SK-N-SH treated with all-trans-retinoic acid at 6 μM for 48 hours (cell line): ENCODE measurements around the gene SMAD3.

Source experiments
- ATAC-seq: fragments of 200-7000 bp; cut with Tn5 transposase; 3 replicates; pipeline ENCODE4 v1.9.1; 2020; ENCODE audit warnings: mild to moderate bottlenecking, moderate library complexity
- ARNTL ChIP-seq: fragments of 450-650 bp; formaldehyde crosslinking; IDR thresholded peaks from 2 replicates; pipeline ENCODE4 v1.5.0; 2020; ENCODE audit warnings: low read depth, mild to moderate bottlenecking, moderate library complexity, borderline replicate concordance
- BACH2 ChIP-seq: fragments of 250-450 bp; sonication (Bioruptor Pico); IDR thresholded peaks from 2 replicates; pipeline ENCODE4 v1.9.0; 2021; ENCODE audit warnings: mild to moderate bottlenecking, borderline replicate concordance
- CREB5 ChIP-seq: fragments of 250-450 bp; sonication (Bioruptor Pico); IDR thresholded peaks from 2 replicates; pipeline ENCODE4 v1.5.1; 2020; ENCODE audit warnings: low read depth, mild to moderate bottlenecking, moderate library complexity
- CSDC2 ChIP-seq: fragments of 250-450 bp; sonication (Bioruptor Pico); IDR thresholded peaks from 2 replicates; pipeline ENCODE4 v1.5.0; 2020; ENCODE audit warnings: mild to moderate bottlenecking, moderate library complexity
- CSRNP3 ChIP-seq: fragments of 250-450 bp; sonication (Bioruptor Pico); IDR thresholded peaks from 2 replicates; pipeline ENCODE4 v1.5.1; 2021; ENCODE audit warnings: mild to moderate bottlenecking, moderate library complexity
- ESRRG ChIP-seq: fragments of 250-450 bp; sonication (Bioruptor Pico); IDR thresholded peaks from 2 replicates; pipeline ENCODE4 v1.6.1; 2021; ENCODE audit warnings: mild to moderate bottlenecking
- GLIS3 ChIP-seq: fragments of 250-450 bp; sonication (Bioruptor Pico); IDR thresholded peaks from 2 replicates; pipeline ENCODE4 v1.5.0; 2020; ENCODE audit warnings: mild to moderate bottlenecking, moderate library complexity
- ISL1 ChIP-seq: fragments of 250-450 bp; sonication (Bioruptor Pico); IDR thresholded peaks from 2 replicates; pipeline ENCODE4 v2.1.2; 2022; ENCODE audit warnings: mild to moderate bottlenecking, moderate library complexity
- OSR1 ChIP-seq: fragments of 250-450 bp; sonication (Bioruptor Pico); IDR thresholded peaks from 2 replicates; pipeline ENCODE4 v1.8.0; 2022; ENCODE audit warnings: moderate library complexity, mild to moderate bottlenecking, inconsistent platforms
- POU6F1 ChIP-seq: fragments of 250-450 bp; sonication (Bioruptor Pico); IDR thresholded peaks from 2 replicates; pipeline ENCODE4 v1.8.0; 2021; ENCODE audit warnings: low read depth, mild to moderate bottlenecking, moderate library complexity, borderline replicate concordance
- PPARA ChIP-seq: fragments of 250-450 bp; sonication (Bioruptor Pico); IDR thresholded peaks from 2 replicates; pipeline ENCODE4 v1.5.0; 2020; ENCODE audit warnings: mild to moderate bottlenecking, borderline replicate concordance
- SNAI2 ChIP-seq: fragments of 250-450 bp; sonication (Bioruptor Pico); IDR thresholded peaks from 2 replicates; pipeline ENCODE4 v1.5.0; 2020; ENCODE audit warnings: mild to moderate bottlenecking, moderate library complexity
- TCF4 ChIP-seq: fragments of 250-450 bp; sonication (Bioruptor Pico); IDR thresholded peaks from 2 replicates; pipeline ENCODE4 v1.8.0; 2021; ENCODE audit warnings: mild to moderate bottlenecking, moderate library complexity, borderline replicate concordance
- TOX ChIP-seq: fragments of 250-450 bp; sonication (Bioruptor Pico); IDR thresholded peaks from 2 replicates; pipeline ENCODE4 v1.8.0; 2021; ENCODE audit warnings: mild to moderate bottlenecking, moderate library complexity, borderline replicate concordance
- TSHZ2 ChIP-seq: fragments of 250-450 bp; sonication (Bioruptor Pico); IDR thresholded peaks from 2 replicates; pipeline ENCODE4 v1.5.0; 2020; ENCODE audit warnings: mild to moderate bottlenecking, moderate library complexity
- ZC3H10 ChIP-seq: fragments of 250-450 bp; sonication (Bioruptor Pico); IDR thresholded peaks from 2 replicates; pipeline ENCODE4 v1.5.1; 2021; ENCODE audit warnings: mild to moderate bottlenecking, moderate library complexity
- ZFP30 ChIP-seq: fragments of 450-650 bp; formaldehyde crosslinking; IDR thresholded peaks from 2 replicates; pipeline ENCODE4 v1.5.0; 2022; ENCODE audit warnings: mild to moderate bottlenecking, moderate library complexity
- ZNF70 ChIP-seq: fragments of 450-650 bp; formaldehyde crosslinking; IDR thresholded peaks from 2 replicates; pipeline ENCODE4 v1.5.0; 2020; ENCODE audit warnings: mild to moderate bottlenecking, moderate library complexity

SMAD3 gene

GRCh38 chr15:67208396-67208795 is 143.0 kb downstream of the SMAD3 start:
- ATAC-seq, result no peak
- TF ChIP-seq CREB5 (CRISPR knock-in tag) (no peak), GLIS3 (CRISPR knock-in tag) (no peak), BACH2 (CRISPR knock-in tag) (no peak), ZC3H10 (no peak), ARNTL (no peak), TCF4 (CRISPR knock-in tag) (no peak), TSHZ2 (no peak), CSRNP3 (CRISPR knock-in tag) (no peak), SNAI2 (CRISPR knock-in tag) (no peak), PPARA (no peak), TOX (CRISPR knock-in tag) (no peak), OSR1 (CRISPR knock-in tag) (no peak), CSDC2 (no peak), ESRRG (CRISPR knock-in tag) (no peak), ISL1 (CRISPR knock-in tag) (no peak), POU6F1 (CRISPR knock-in tag) (no peak), ZFP30 (CRISPR knock-in tag) (no peak)

GRCh38 chr15:67210555-67211168 is 145.3 kb downstream of the SMAD3 start:
- ATAC-seq, result no peak

More at GRCh38 chr15:67210555-67211168, 145.3 kb downstream of the SMAD3 start:
- TF ChIP-seq POU6F1 (CRISPR knock-in tag) (no peak), SNAI2 (CRISPR knock-in tag) (no peak), BACH2 (CRISPR knock-in tag) (no peak), TSHZ2 (no peak), ESRRG (CRISPR knock-in tag) (no peak), ZNF70 (no peak), OSR1 (CRISPR knock-in tag) (no peak)
- TF ChIP-seq, all 23 proteins: peak for 0
